ENCODE results near the gene PRCD.

Gene PRCD

GRCh38 chr17:76499267-76499667 lies 40.6 kb upstream of the PRCD start:
- no peak for TF ChIP-seq CTCF (IDR thresholded peaks at IDR 0.05; ENCODE audit: low read length, missing control alignments)
- no peak for DNase-seq (ENCODE audit: low read depth)

GRCh38 chr17:76500074-76500746 lies 39.6 kb upstream of the PRCD start:
- no peak for DNase-seq (ENCODE audit: low read depth)
- H3K4me3 ChIP-seq (replicated peaks; ENCODE audit: low read depth, low read length): peak overlapping the region; percentile 73
- TF ChIP-seq CTCF (IDR thresholded peaks at IDR 0.05; ENCODE audit: low read length, missing control alignments): no peak

More at GRCh38 chr17:76499267-76499667, 40.6 kb upstream of the PRCD start:
- H3K4me3 ChIP-seq (replicated peaks; ENCODE audit: low read depth, low read length): peak overlapping the region; percentile 14

- DNase-seq (ENCODE audit: low read depth): no peak
- peak overlapping the region; percentile 73 for H3K4me3 ChIP-seq (replicated peaks; ENCODE audit: low read depth, low read length)
- no peak for TF ChIP-seq CTCF (IDR thresholded peaks at IDR 0.05; ENCODE audit: low read length, missing control alignments)
Observed at GRCh38 chr17:76500747-76501017, 39.2 kb upstream of the PRCD start.

GRCh38 chr17:76501018-76501826 lies 38.6 kb upstream of the PRCD start, which contains the start of gene RHBDF2:
RHBDF2 (minus strand) TSS chr17:76501423; CDS start chr17:76481524, 19,899 bp downstream.
- peak within 1 kb of the TSS; percentile 73 for H3K4me3 ChIP-seq (replicated peaks; ENCODE audit: low read depth, low read length)
- TF ChIP-seq CTCF (IDR thresholded peaks at IDR 0.05; ENCODE audit: low read length, missing control alignments): no peak
- peak; percentile 73 for DNase-seq (ENCODE audit: low read depth)

- no peak for TF ChIP-seq CTCF (IDR thresholded peaks at IDR 0.05; ENCODE audit: low read length, missing control alignments)
Observed at GRCh38 chr17:76501827-76502307, 38.0 kb upstream of the PRCD start.

GRCh38 chr17:76502341-76503211 lies 37.3 kb upstream of the PRCD start:
- no peak overlapping the region for H3K4me3 ChIP-seq (replicated peaks; ENCODE audit: low read depth, low read length)
- no peak for DNase-seq (ENCODE audit: low read depth)

More at GRCh38 chr17:76501827-76502307, 38.0 kb upstream of the PRCD start:
- DNase-seq (ENCODE audit: low read depth): no peak
- H3K4me3 ChIP-seq (replicated peaks; ENCODE audit: low read depth, low read length): peak overlapping the region; percentile 73

More at GRCh38 chr17:76502341-76503211, 37.3 kb upstream of the PRCD start:
- TF ChIP-seq CTCF (IDR thresholded peaks at IDR 0.05; ENCODE audit: low read length, missing control alignments): no peak

Measured in fibroblast of pulmonary artery (primary cell).